ENCODE results near the gene CREM.

DNA sequence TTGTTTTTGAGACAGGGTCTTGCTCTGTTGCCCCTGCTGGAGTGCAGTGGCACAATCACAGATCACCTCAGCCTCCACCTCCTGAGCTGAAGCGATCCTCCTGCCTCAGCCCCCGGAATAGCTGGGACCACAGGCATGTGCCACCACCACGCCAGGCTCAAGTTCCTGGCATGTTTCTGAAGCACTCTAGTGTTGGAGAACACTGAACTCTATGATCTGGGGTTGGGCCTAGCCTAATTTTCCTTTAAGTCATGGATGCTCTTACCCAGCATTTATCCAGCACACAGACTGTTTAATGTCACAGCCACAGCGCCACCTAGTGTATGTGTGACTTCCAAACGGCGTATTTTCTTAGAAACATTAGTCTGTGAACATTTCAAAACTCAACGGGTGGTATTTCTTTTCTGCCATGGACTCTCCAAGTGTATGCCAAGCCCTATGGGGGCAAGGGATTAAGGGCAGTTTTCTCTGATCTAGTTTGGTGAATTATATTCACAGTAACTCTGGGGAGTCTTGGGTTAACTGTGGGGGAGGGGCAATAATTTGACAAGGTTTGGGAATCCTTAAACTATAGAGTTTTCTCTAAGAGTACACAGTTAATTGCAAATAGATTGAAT is 91.8 kb downstream of the CREM start:
- TF ChIP-seq, protein P1, sequence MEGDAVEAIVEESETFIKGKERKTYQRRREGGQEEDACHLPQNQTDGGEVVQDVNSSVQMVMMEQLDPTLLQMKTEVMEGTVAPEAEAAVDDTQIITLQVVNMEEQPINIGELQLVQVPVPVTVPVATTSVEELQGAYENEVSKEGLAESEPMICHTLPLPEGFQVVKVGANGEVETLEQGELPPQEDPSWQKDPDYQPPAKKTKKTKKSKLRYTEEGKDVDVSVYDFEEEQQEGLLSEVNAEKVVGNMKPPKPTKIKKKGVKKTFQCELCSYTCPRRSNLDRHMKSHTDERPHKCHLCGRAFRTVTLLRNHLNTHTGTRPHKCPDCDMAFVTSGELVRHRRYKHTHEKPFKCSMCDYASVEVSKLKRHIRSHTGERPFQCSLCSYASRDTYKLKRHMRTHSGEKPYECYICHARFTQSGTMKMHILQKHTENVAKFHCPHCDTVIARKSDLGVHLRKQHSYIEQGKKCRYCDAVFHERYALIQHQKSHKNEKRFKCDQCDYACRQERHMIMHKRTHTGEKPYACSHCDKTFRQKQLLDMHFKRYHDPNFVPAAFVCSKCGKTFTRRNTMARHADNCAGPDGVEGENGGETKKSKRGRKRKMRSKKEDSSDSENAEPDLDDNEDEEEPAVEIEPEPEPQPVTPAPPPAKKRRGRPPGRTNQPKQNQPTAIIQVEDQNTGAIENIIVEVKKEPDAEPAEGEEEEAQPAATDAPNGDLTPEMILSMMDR (IDR thresholded peaks at IDR 0.05 in 4 of 5, conservative IDR thresholded peaks at IDR 0.05 in 1 of 5) = peak; percentile 80 to 86 (median 83)
- TF ChIP-seq POLR2A (IDR thresholded peaks at IDR 0.05) = no peak

Data from gastrocnemius medialis (tissue), 4 donors.